Stimulated activated CD4-positive, alpha-beta T cell treated with anti-CD3 and anti-CD28 coated beads, Interleukin-4, amount 100 ng/mL, for 24 hours (primary cell): Measurements from ENCODE around the gene ORMDL2.
"Not testable (repeated sequence)": the region's sequence is repeated elsewhere in the genome, so short reads cannot be mapped to it uniquely, and the experiment has no call there.

Experiments
- DNase-seq: peaks from one replicate; pipeline ENCODE4 v3.0.0-alpha.2; 2020

ORMDL2 gene

DNA sequence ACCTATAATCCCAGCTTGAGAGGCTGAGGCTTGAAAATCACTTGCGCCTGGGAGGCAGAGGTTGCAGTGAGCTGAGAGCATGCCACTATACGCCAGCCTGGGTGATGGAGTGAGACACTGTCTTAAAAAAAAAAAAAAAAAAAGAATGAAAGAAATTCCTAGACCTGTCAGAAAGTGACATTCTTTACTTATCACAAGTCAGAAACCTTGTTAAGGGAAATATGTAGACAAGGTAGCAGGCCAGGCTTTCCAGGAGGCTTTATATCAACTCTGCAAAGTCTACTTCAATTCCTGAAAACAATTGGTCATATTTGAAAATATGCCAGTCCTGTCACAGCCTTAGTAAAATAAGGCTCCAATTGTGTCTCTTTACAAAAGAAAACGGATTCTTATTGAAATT, 44.0 kb downstream of the ORMDL2 start:
- DNase-seq: no peak

DNA sequence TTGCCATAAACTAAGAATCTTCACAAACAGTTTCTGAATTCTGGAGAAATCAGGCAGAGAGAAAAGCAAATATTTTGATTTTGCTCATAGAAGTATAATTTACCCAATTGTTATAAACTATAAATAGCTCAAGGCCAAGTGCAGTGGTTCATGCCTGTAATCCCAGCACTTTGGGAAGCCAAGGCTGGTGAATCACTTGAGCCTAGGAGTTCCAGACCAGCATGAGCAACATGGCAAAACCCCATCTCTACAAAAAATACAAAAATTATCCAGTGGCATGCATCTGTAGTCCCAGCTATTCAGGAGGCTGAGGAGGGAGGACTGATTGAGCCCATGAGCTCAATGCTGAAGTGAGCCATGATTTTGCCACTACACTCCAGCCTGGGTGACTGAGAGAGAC, 44.4 kb downstream of the ORMDL2 start:
- no peak for DNase-seq

DNA sequence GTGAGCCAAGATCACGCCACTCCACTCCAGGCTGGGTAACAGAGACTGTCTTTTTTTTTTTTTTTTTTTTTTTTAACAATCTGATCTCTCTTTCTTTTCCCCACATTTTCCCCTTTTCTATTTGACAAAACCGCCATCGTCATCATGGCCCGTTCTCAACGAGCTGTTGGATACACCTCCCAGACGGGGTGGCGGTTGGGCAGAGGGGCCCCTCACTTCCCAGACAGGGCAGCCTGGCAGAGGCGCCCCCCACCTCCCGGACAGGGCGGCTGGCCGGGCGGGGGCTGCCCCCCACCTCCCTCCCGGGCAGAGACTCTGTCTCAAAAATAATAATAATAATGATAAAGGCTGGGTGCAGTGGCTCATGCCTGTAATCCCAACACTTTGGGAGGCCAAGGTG, 45.1 kb downstream of the ORMDL2 start:
- DNase-seq: not testable (repeated sequence)

DNA sequence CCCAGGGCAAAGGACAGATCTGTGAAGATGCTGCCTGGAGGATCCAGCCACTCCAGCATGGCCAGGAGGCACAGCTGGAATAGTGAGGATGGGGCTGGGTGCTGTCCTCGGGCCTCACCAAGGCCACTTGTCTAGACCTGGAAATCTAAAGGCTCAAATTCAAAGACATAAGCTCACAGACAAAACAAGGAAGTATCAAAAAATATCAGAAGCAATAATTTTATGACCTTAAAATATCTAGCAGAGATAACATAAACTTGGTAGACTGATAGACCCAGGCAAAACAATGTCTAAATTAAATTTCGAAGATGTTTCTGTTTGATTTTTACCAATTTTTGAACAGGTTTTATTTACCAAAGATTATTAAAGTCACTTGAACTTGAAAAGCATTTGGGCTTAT, 47.5 kb downstream of the ORMDL2 start:
- DNase-seq: no peak

DNA sequence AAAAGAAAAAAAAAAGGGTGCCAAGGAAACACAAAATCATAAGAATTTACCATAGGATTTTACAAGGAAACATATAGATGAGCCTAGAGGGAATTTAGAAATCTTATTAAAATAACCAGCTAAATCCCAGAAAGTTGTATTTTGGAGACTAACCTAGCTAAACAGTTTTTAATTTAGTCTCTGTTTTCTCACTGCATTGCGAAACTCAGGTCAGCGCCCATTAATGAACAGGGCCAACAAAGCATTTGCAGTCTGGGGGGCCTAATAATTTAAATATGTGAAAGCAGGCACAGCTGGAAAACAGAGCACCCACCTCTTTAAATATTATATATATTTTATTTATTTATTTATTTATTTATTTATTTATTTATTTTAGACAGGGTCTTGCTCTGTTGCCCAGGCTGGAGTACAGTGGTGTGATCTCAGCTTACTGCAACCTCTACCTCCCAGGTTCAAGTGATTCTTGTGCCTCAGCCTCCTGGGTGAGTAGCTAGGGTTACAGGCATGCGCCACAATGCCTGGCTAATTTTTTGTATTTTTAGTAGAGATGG, 48.7 kb downstream of the ORMDL2 start:
- not testable (repeated sequence) for DNase-seq
